ENCODE measurements around the gene GAS6.
"Not testable (repeated sequence)": the region's sequence is repeated elsewhere in the genome, so short reads cannot be mapped to it uniquely, and the experiment has no call there.

Gene GAS6

DNA sequence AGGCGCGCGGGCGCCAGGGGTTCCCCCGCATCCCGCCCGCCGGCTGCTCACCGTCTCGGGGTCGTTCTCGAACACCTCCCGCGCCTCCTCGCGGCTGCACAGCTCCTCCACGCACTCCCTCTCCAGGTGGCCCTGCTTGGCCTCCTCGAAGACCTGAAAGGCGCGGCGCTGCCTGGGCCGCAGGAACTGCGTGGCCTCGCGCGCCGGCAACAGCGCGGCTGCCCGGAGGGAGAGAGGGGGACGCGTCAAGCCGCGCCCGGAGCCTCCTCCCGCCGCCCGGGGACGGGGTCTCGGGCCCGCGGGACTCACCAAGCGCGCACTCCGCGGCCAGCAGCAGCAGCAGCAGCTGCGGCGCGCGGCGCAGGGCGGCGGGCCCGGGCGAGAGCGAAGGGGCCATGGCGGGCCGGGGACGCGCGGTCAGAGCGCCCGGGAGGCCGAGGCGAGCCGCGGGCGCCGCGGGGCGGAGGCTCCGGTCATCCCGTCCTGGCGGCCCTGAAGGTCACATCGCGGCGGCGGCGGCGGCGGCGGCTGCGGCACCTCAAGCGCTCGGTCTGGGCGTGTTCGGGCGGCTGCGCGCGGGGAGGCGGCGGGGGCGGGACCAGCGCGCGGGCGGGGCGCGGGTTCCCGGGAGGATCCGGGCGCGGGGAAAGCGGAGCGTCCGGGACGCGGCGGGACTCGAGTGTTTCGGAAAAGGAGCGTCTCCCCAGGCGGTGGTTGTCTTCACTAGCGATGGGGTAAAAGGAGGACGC, at the start of gene GAS6:
Gene GAS6, minus strand, starts transcription at position 553 of the 749 bp plus-strand sequence. Its CDS starts 156 bp downstream, at position 397.
- peak in 1 of 2 experiments; percentile 73 for DNase-seq

DNA sequence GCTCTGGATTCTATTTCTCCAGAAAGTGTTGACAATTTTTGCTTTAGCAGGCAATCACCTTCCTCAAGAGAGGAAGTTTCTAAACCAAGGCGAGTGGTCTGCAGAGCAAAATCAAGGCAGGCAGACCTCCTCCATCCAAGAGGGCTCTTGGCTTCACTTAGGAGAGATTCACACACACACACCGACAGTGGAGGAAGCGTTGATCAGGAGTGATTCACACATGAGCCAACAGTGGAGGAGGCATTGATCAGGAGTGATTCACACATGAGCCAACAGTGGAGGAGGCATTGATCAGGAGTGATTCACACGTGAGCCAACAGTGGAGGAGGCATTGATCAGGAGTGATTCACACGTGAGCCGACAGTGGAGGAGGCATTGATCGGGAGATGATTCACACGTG, 49.5 kb upstream of the GAS6 start:
- not testable (repeated sequence) for DNase-seq

DNA sequence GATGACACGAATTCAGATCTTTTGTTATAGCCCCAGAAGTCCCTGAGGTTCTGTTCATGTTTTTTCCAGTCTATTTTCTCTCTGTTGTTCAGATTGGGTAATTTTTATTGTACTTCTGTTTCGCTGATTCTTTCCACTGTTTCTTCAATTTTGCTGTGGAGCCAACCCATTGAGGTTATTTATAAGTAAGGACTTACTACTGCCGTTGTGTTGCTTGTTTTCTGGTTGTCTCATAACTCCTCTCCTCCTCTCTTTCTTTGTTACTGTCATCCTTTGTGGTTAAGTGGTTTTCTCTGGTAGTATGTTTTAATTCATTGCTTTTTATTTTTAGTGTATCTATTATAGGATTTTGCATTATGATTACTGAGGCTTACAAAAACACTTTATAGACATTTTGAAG, 48.7 kb upstream of the GAS6 start:
- DNase-seq: no peak

DNA sequence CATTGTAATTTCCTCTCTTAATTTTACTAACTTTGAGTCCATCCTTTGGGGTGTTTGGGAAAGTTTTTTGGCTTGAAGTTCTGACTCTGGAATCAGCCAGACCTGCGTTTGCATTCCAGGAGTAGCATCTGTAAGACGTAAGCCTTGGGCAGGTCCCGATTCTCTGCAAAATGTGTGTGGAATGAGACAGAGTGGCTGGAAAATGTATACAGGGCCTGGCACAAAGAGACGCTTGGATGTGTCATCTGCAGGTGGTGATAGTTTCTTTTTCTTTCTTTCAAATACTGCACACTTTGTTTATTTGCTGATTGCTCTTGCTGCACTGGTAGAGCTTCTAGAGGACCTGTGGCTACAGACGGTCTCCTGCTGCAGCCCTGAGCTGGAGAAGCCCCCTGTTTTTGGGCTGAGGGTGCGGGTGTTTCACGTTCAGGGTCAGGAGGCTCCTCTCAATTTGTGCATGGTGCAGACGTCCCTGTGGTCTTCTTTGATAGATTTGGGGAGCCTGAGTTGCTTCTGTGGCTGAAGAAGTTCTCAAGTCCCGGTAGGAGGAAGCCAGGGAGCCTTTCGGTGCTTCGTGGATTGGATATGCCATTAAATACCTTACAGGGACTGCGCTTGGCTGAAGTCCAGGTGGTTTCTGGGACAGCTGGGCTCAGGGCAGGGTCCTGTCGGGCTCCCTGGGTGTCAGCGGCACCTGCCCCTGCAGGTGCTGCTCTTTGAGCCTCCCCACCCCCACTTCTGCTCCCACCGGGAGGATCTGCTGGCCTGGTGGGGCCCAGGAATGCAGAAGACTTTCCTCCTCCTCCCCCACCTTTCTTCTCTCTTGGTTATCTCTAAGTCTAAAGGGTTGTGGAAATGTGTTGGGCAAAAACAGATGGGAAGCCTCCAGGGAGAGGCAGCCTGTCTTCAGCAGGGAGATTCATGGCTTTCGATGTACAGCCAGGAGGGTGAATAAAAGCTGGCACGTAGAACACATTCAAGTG, 44.0 kb upstream of the GAS6 start:
- peak; percentile 54 to 87 for DNase-seq

DNA sequence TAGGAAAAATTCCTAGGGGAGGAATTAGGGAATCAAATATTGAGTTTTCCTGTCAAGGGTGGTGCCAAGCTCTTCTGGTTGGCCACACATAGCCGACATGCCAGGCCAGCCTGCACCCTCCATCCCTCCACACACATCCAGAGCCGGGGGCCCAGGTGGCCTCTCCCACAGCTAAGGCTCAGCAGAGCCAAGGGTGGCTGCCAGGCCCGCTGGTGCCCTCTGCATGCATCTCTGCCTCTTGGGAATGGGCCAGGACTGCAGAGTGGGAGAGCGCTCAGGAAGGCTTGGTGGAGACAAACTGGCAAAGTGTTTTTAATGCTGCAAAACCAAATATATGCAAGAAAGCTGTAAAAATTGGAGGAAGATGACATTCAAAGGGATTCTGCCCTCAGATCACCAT, 42.7 kb upstream of the GAS6 start:
- no peak for DNase-seq

DNA sequence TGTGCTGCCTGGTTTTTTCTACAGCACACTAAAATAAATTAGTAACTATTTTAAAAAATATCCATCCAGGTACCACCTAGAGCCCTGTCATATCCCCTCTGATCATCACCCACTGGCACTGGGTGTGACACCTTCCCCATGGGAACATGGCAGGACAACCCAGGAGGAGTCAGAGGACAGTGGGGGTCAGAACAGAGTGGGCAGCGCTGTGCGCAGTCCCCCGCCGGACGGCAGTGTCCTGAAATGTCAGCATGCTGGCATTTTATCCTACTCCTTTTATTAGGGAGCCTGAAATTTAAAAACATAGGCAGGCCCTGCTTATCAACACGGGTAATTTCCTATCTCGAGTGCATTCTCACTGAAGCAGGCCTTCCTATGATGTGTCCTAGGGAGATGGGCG, 42.1 kb upstream of the GAS6 start:
- no peak for DNase-seq

DNA sequence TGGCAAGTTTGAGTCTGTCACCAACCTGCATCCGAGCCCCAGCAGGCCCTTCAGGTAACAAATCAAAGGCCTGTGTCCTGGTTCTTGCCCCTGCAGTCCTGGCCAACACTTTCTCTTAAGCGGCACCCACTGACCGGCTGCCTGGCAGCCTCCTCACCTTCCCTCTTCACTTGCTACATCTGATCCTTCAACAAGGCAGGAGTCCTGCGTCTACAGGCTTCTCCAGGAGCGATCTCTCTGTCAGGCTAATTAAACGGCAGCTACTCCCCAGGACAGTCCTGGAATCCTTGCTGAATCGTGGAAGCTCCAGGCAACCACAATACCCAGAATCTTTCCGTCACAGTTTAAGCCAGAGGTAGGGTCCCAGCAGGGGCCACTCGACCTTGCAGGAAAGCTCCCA, 41.1 kb upstream of the GAS6 start:
- DNase-seq: no peak

DNA sequence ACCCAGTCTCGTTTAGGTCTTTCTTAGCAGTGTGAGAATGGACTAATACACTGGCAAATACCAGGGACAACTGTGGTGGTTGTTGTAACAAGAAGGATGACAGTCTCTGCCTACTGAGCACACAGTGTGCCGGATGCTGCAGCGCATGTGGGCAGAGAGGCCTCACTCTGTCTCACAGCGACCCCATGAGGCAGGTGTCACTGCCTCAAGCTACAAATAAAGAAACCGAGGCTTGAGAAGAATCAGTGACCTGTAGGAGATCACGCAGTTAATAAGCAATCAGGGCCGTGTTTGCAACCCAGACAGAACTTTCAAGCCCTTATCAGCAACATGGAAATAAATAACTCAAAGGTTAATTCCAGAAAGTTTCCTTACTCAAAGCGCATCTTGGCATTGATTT, 40.5 kb upstream of the GAS6 start:
- peak; percentile 18 to 85 for DNase-seq

DNA sequence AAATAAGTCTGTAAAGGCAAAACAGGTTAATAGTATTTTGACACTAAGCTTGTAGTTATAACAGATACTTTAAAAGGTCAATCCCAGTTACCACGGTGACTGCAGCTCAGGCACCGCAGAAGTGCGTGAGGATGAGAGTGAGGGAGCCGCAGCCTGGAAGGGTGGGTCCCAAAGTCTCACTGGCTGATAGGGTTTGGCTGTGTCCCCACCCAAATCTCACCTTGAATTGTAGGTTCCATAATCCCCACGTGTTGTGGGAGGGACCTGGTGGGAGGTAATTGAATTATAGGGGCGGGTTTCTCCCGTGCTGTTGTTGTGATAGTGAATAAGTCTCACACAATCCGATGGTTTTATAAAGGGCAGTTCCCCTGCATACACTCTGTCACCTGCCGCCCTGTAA, 40.0 kb upstream of the GAS6 start:
- no peak for DNase-seq

DNA sequence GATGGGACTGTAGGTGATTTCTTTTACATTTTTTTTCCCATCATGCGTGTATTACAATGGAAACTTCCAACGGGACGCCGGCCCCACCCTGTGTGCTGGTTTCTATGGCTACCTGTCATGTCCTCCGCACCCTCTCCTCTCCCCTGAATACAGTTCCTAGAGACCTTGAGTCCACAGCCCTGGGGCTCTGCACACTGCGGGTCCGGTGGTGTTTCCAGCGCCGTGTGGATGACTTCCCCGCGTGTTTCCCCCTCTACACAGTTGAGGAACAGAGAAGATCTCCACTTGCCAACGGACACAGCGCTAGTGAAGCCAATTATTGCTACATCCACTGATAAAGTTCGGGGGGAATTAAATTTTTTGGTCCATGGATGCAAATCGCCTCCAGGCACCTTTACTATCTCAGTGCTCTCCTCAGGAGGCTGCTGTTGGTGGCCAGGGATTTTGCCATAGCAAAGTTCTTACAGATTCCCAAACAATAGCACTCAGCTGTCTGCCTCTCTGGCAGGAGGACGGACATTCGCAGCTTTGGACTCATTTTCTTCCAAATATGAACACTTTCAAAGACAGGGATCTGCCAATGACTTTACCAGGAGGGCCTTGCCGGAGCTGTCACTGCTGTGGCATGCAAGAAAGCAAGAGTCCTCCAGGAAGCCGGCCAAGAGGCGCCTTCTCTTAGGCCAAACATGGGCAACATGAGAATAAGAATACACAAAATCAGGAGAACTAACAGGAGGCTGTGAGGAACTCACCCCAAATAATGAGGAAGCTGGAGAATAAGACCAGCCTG, 39.3 kb upstream of the GAS6 start:
- DNase-seq: no peak

DNA sequence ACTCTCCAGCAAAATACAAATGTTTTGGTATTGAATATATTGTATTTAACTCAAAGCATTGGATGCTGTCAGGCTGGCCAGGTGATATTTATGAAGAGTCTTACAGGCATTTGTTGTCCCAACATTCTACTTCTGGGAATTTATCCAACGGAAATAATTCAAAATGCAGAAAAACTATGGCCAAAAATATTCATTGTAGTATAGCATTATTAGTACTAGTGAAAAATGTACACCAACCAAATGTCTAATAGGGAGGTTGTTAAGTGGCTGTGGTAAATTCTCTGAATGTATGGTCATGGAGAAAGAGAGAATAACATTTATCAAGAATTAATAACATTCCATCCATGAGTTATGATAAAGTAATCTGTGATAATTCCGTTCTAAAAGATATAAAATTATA, 38.6 kb upstream of the GAS6 start:
- no peak for DNase-seq

DNA sequence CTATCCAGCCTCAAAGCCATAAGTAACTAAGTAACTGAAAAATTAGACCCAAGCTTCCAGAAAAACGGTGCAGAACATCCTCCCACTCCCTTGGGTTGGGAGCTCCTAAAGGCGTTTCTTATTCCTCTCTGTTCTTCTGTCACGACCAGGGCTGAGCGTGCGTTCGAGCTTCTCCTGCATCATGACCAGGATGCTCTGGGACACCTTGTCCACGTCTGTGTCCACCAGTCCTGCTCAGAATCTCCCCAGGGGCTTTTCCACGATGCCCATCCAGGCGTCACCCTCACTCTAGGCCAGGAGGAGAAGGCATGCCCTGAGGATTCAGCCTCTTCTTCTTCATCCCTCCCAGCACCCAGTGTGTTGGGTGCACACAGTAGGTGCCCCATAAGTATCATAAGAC, 37.8 kb upstream of the GAS6 start:
- no peak for DNase-seq

DNA sequence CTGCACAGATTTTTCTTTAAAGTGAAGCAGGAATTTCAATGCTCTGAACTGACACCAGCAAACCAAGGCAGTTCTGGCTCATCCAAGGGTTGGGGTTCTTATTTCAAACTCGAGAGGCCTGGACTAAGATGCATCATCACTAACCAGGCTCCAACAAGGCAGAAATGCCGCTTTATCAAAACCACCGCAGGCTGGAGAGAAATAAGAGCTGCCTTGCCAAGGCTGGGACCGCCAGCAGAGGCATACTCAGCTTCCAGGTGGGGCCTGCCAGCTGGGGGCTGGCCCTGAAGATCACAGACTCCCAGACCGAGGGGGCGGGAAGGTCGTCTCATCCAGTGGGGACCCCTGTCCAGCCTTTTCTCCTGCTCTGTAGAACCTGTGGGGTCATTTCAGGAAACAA, 37.4 kb upstream of the GAS6 start:
- DNase-seq: no peak

DNA sequence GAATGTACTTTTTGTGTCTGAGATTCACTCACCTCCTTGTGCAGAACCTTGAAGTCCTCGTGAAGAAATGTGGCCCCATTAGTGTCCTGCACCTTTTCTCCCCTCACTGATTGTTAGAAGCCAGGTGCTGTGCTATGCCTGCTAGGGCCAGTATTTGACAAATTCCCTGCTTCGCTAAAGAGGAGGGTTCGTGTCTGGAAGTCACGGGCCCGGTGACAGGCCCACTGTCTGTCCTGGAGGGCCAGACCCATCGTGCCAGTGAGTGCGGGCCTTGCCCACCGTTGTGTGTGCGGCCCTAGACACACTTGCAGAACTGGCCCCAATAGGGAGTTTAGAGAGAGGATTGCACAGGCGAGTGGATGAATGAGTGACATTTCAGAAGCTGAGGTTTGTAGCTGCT, 36.8 kb upstream of the GAS6 start:
- no peak for DNase-seq

DNA sequence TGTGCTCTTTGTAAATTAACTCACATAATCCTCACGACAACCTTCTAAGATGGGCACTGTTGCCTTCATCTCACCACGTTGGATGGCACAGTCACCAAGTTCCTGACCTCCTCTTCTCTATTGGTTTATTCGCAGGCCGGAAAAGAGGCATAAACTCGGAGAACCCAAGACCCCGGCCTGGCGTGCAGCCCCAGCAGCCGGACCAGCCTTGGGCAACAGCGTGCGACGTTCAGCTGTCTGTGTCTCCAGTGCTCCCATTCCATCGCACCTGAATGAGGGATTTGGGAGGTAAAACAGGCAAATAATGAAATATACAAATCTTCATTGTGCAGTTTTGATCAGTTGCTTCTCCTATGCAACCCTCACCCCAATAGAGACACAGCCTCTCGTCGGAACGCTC, 34.5 kb upstream of the GAS6 start:
- DNase-seq: no peak

DNA sequence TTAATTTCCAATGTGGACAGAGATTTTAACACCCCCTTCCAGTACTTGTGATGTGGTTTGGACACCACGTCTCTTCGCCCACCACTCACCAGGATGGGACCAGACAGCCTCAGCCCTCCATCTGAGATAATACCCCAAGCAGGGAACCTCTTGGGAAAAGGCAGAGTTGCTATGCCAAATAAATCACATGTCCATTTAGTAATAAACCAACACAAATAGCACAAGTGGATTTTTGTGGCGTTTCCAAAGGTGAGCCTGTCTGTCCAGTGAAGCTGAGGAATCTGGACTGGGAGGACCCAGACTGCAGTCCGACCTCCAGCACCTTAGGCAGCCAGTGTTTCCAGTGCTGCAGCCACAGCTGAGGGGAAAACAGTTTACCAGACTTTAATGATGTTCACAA, 34.1 kb upstream of the GAS6 start:
- no peak for DNase-seq

DNA sequence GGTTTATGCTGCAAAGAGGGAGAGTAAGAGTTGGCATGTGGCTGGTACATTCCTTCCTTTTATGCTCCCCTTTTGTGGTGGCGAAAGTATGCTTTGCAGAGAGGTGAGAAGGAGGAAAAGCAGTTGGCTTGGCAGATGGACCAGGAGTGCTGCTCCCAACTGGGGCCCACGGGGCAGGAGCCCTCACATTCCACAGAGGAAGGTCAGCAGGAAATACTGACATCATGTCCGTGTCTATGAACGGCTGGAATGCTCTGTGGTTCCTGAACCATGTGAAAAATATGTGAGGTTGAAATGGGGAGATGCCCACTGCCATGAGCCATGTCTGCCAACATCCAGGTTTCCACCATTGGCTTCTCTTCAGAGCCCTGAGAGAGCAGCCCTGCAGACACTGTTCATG, 33.3 kb upstream of the GAS6 start:
- no peak for DNase-seq

DNA sequence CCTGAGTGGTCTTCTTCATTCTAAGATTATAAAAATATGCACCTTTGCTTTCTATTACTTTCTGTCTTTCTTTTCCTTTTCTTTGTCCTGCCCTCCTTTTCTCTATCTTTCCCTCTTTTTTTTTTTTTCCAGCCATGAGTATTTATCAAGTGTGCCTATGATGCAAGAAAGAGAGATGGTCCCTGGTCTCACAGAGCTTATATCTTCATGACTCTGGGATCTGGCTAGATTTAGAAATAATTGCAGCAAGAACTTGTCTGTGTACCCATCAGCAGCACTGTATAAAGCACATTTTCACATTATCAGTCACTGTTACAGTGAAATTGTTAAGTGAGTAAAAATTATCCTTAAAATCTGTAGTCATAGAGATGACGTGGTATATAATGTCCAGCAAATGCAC, 31.6 kb upstream of the GAS6 start:
- no peak for DNase-seq

DNA sequence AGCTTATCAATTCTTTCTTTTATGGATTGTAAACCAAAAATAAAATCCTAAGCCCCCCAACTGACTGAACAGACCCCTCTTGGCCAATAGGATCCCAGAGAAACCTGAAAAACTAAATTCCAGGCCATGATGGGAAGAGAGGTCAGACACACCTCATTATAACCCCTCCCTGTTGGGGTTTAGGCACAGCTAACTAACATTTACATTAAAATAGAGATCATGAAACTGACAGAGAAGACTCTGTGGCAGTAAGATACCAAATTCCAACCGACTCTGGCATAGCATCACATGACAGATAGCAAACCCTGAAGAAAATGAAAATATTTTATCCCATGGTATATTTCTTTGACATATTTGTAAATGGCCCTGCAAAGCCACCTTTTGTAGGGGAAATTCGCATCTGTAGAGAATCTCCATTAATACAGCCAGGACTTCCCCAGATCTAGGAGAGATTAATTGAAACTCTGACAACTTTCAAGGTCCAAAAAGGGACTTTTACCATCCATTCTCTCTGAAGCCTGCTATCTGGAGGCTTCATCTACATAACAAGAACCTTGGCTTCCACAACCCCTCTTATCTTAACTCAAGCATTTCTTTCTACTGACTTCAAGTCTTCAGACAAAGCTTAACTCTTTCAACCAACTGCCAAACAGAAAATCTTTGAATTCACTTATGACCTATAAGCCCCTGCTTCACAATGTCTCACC, 27.1 kb upstream of the GAS6 start:
- DNase-seq: no peak

DNA sequence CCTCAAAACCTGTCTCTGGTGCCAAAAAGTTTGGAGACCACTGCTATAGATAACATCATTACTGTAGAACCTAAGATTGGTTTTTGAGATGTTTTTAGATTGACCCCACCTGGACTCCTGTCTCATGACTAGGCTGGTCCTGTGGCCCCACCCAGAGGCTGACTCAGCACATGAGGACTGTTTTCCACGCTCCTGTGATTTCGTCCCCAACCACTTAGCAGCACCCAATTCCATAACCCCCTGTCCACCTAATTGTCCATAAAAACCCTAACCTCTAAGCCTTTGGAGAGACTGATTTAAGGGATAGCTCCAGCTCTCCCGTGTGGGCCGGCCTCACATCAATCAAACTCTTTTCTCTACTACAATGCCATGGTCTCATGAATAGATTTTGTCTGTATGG, 25.6 kb upstream of the GAS6 start:
- no peak for DNase-seq

DNA sequence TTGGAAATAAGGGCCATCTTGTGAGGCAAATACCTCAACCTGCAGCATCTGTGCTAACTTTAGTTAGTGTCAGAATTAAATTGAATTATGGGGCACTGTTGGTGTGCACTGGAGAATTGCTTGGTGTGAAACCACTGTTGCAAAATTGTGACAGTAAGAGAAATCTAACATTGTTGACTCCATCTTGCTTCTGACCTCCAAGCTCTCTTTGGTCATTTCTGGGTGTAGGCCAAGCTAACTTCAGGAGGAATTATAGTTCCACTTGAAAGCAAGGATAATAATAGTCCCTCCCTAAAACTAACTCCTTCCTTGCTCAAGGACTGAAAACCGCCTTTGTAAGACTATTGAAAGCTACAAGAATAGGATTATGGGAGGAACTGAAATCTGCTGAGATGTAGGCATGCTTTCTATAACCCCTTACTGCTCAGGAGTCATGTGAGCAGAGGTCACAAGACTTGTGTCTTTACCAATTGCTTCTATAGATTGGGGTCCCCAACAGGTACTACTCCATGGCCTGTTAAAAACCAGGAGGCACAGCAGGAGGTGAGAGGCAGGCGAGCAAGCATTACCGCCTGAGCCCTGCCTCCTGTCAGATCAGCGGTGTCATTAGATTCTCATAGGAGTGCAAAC, 24.9 kb upstream of the GAS6 start:
- DNase-seq: no peak

DNA sequence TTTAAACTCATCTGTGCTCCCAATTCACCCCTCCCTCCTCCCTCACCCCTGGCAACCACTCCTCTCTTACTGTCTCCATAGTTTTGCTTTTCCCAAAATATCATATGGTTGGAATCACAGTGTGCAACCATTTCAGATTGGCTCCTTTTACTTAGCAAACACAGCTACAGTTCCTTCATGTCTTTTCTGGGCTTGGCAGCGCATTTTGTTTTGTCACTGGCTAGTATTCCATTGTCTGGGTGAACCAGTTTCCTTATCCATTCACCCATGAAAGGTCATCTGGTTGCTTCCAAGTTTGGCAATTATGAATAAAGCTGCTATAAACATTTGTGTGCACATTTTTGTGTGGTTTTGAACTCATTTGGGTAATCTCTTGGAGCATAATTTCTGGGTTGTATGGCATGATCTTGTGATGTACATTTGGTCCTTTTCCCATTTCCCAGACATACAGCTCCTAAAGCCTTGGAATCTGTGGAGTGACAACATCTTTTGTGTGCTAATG, 23.9 kb upstream of the GAS6 start:
- no peak for DNase-seq

Measured in NCI-H526 (cell line).